Measurements from ENCODE around the gene PTPN1.
A peak's percentile ranks its signal among the peaks of the same experiment; 100 is the strongest.

Gene PTPN1

DNA sequence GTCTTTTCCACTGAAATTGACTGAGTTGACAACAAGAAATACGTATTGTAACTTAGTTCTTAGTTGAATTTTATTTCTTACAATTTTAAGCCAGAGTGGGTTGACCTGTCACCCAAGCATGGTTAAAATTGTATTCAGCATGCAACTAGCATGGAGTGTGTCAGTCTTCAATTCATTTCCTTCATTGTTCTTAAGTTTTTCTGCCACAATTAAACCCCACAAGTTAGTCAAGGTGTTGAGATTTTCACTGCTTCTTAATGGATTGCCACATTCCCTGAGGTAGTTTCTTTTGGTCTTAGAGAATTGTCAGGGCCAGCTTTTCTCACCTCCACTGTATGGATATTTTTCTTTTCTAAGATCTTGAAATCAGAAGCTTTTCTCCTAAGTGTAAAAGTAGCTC, 2.1 kb downstream of the PTPN1 start:
- TF ChIP-seq, protein P1, sequence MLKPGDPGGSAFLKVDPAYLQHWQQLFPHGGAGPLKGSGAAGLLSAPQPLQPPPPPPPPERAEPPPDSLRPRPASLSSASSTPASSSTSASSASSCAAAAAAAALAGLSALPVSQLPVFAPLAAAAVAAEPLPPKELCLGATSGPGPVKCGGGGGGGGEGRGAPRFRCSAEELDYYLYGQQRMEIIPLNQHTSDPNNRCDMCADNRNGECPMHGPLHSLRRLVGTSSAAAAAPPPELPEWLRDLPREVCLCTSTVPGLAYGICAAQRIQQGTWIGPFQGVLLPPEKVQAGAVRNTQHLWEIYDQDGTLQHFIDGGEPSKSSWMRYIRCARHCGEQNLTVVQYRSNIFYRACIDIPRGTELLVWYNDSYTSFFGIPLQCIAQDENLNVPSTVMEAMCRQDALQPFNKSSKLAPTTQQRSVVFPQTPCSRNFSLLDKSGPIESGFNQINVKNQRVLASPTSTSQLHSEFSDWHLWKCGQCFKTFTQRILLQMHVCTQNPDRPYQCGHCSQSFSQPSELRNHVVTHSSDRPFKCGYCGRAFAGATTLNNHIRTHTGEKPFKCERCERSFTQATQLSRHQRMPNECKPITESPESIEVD (tag by site-specific recombination; IDR thresholded peaks at IDR 0.05) = peak; percentile 71
- no peak for TF ChIP-seq ZNF214 (tag by site-specific recombination; IDR thresholded peaks at IDR 0.05; ENCODE audit: borderline replicate concordance)
- Histone ChIP-seq H3K9me3 (ENCODE audit: control insufficient read depth, insufficient read depth, low read depth, low read length) (no peaks in the 10 kb centered on the region), H3K4me1 (ENCODE audit: control insufficient read depth, insufficient read depth, low read length) (peaks cover 28% of the 10 kb centered on the region), H3K4me3 (ENCODE audit: low read depth, low read length) (no peak overlapping the region), H3K36me3 (ENCODE audit: control insufficient read depth in 2 of 2, insufficient read depth in 1 of 2, low read length in 2 of 2) (no peaks in the 10 kb centered on the region), H3K27ac (ENCODE audit: extremely low read depth, low read depth, low read length) (no peak overlapping the region)
- ChIA-PET CTCF (interaction anchor here (0.6 to 2.8 kb wide), 3 partner anchors 61 to 237 kb away, joined by 4 to 25 read pairs (median 4); no protein-coding TSS in a partner anchor), POLR2A (interaction anchor here (1.1 to 1.7 kb wide), 4 partner anchors 8 to 28 kb away, joined by 3 to 5 read pairs (median 3); no protein-coding TSS in a partner anchor)

GRCh38 chr20:50513169-50514034, 3.2 kb downstream of the PTPN1 start:
- Histone ChIP-seq H3K27ac (ENCODE audit: extremely low read depth, low read depth, low read length) (no peak overlapping the region), H3K9me3 (ENCODE audit: control insufficient read depth, insufficient read depth, low read depth, low read length) (no peaks in the 10 kb centered on the region), H3K4me1 (ENCODE audit: control insufficient read depth, insufficient read depth, low read length) (peaks cover 36% of the 10 kb centered on the region), H3K36me3 (ENCODE audit: control insufficient read depth in 2 of 2, insufficient read depth in 1 of 2, low read length in 2 of 2) (no peaks in the 10 kb centered on the region), H3K4me3 (ENCODE audit: low read depth, low read length) (no peak overlapping the region)
- POLR2A ChIA-PET = interaction anchor here (0.6 to 1.7 kb wide), 5 partner anchors 9 to 259 kb away, joined by 3 to 5 read pairs (median 3); no protein-coding TSS in a partner anchor
- CTCF ChIA-PET = interaction anchor here (1.0 to 2.8 kb wide), 4 partner anchors 24 to 75 kb away, joined by 3 to 25 read pairs (median 4); no protein-coding TSS in a partner anchor
- TF ChIP-seq OSR2 (tag by site-specific recombination; IDR thresholded peaks at IDR 0.05) = peak; percentile 64; the same call in 1 of the 2 replicates
- TF ChIP-seq ZNF335 (tag by site-specific recombination; conservative IDR thresholded peaks at IDR 0.05) = peak; percentile 36; the same call in 1 of the 2 replicates
- peak; percentile 78 for TF ChIP-seq ZNF843 (tag by site-specific recombination; IDR thresholded peaks at IDR 0.05)
- no peak for TF ChIP-seq ZIC2 (tag by site-specific recombination; IDR thresholded peaks at IDR 0.05)
- peak; percentile 96 for TF ChIP-seq ZNF664 (tag by site-specific recombination; IDR thresholded peaks at IDR 0.05)
- 0 out of 2 replicates have a peak, but pooled peaks have one; percentile 11 for TF ChIP-seq SP2 (tag by site-specific recombination; IDR thresholded peaks at IDR 0.05)
- TF ChIP-seq, protein P1 (tag by site-specific recombination; IDR thresholded peaks at IDR 0.05) = peak; percentile 96
- peak; percentile 45; the same call in 1 of the 2 replicates for TF ChIP-seq ZNF561 (tag by site-specific recombination; IDR thresholded peaks at IDR 0.05; ENCODE audit: borderline replicate concordance)
- peak; percentile 72 for TF ChIP-seq FEZF1 (tag by site-specific recombination; IDR thresholded peaks at IDR 0.05)
- TF ChIP-seq IKZF3 (tag by site-specific recombination; IDR thresholded peaks at IDR 0.05) = peak; percentile 60
- peak; percentile 70; the same call in 1 of the 2 replicates for TF ChIP-seq ZXDB (tag by site-specific recombination; IDR thresholded peaks at IDR 0.05)
- no peak for TF ChIP-seq KLF7 (tag by site-specific recombination; IDR thresholded peaks at IDR 0.05; ENCODE audit: borderline replicate concordance)
- TF ChIP-seq, protein P2, sequence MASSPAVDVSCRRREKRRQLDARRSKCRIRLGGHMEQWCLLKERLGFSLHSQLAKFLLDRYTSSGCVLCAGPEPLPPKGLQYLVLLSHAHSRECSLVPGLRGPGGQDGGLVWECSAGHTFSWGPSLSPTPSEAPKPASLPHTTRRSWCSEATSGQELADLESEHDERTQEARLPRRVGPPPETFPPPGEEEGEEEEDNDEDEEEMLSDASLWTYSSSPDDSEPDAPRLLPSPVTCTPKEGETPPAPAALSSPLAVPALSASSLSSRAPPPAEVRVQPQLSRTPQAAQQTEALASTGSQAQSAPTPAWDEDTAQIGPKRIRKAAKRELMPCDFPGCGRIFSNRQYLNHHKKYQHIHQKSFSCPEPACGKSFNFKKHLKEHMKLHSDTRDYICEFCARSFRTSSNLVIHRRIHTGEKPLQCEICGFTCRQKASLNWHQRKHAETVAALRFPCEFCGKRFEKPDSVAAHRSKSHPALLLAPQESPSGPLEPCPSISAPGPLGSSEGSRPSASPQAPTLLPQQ (tag by site-specific recombination; IDR thresholded peaks at IDR 0.05) = 0 out of 2 replicates have a peak, but pooled peaks have one; percentile 28
- TF ChIP-seq INSM2 (tag by site-specific recombination; IDR thresholded peaks at IDR 0.05) = 0 out of 2 replicates have a peak, but pooled peaks have one; percentile 35
- no peak for TF ChIP-seq ZBTB6 (tag by site-specific recombination; IDR thresholded peaks at IDR 0.05)
- 0 out of 2 replicates have a peak, but pooled peaks have one; percentile 61 for TF ChIP-seq ZBTB1 (tag by site-specific recombination; IDR thresholded peaks at IDR 0.05)
- TF ChIP-seq ZNF645 (tag by site-specific recombination; IDR thresholded peaks at IDR 0.05) = no peak
